ENCODE data around the gene TBX6. TPM values are rescaled to one million over a fixed set of nuclear protein-coding genes. Genes with fewer than 3 reads are reported as not detected.

Gene TBX6
- total and polyA plus RNA-seq, 10 of the 15 experiments (the other 5 are each of a cell fraction or from before 2014, with no cell fraction given), result 0.08 to 0.90 (median 0.31) TPM; not detected in 2

GRCh38 chr16:30068333-30068732 is 23.4 kb downstream of the TBX6 start:
- Histone ChIP-seq H3K9ac (ENCODE audit: control insufficient read depth, insufficient read depth, low read length) (peak overlapping the region; percentile 93; the same call in 1 of the 2 replicates), H3K4me3 (peak overlapping the region; percentile 49; the same call in 1 of the 2 replicates), H3K27ac (ENCODE audit: control insufficient read depth, insufficient read depth) (no peak overlapping the region), H4K20me1 (ENCODE audit: control insufficient read depth, insufficient read depth) (peaks cover 24% of the 10 kb centered on the region), H3K4me2 (ENCODE audit: control insufficient read depth, insufficient read depth) (peak overlapping the region; percentile 66), H2AFZ (ENCODE audit: control insufficient read depth, low read depth, low read length) (no peak overlapping the region), H3K27me3 (replicated peaks in 1 of 2; ENCODE audit: control insufficient read depth in 2 of 2, insufficient read depth in 2 of 2, low read length in 1 of 2) (no peaks in the 10 kb centered on the region), H3K9me3 (replicated peaks; ENCODE audit: control insufficient read depth, insufficient read depth, low read length) (no peaks in the 10 kb centered on the region), H3K79me2 (ENCODE audit: control insufficient read depth, insufficient read depth, low read length) (peaks cover 68% of the 10 kb centered on the region), H3K36me3 (ENCODE audit: control insufficient read depth in 2 of 2, insufficient read depth in 2 of 2, low read length in 1 of 2) (peaks cover 30 to 32% of the 10 kb centered on the region in 2 experiments), H3K4me1 (ENCODE audit: control insufficient read depth, insufficient read depth, low read length) (peaks cover 27% of the 10 kb centered on the region)
- intact Hi-C loops (cut with micrococcal nuclease; ENCODE audit: unreplicated experiment) (no loop called here), in situ Hi-C loops (cut with MboI) (no loop called here)
- no TSS peak for BruUV-seq (replicated peaks)
- WGBS (ENCODE audit: insufficient coverage, insufficient replicate concordance, low lambda C conversion rate, missing lambda C conversion rate), result 88% methylated on average over 9 of the region's 9 CpGs
- no peak for DNase-seq (ENCODE audit: low read depth, low spot score)
- ChIA-PET RAD21 (ENCODE audit: unreplicated experiment) (no interaction called here), CTCF (interaction anchor here (6.1 to 8.5 kb wide), 2 partner anchors 14 to 24 kb away, joined by 51 to 77 read pairs; partner anchors contain the start of gene TBX6), SMC1A (ENCODE audit: uncharacterized antibody, unreplicated experiment) (no interaction called here), POLR2A (interaction anchor here (0.6 to 1.2 kb wide), 3 partner anchors 13 to 566 kb away, joined by 3 to 4 read pairs (median 3); no protein-coding TSS in a partner anchor)
- no peak for ATAC-seq
- FAIRE-seq, result no peak
- no peak for TF ChIP-seq CBX3 (IDR thresholded peaks at IDR 0.05; ENCODE audit: borderline replicate concordance, low read depth)
- TF ChIP-seq STAT1 (conservative IDR thresholded peaks at IDR 0.05), result no peak
- no peak for TF ChIP-seq ATF3 (IDR thresholded peaks at IDR 0.05; ENCODE audit: borderline replicate concordance, extremely low read depth, low read depth, low read length)
- no peak for TF ChIP-seq ZBED1 (IDR thresholded peaks at IDR 0.05; ENCODE audit: borderline replicate concordance)
- TF ChIP-seq MLLT1 (IDR thresholded peaks at IDR 0.05), result no peak
- no peak for TF ChIP-seq CHD1 (IDR thresholded peaks at IDR 0.05; ENCODE audit: low read depth, low read length)
- no peak for TF ChIP-seq IRF3 (IDR thresholded peaks at IDR 0.05)
- no peak for TF ChIP-seq BHLHE40 (IDR thresholded peaks at IDR 0.05; ENCODE audit: borderline replicate concordance in 1 of 2, low read depth in 2 of 2, low read length in 1 of 2)
- TF ChIP-seq SMAD5 (IDR thresholded peaks at IDR 0.05; ENCODE audit: low read depth), result no peak
- no peak for TF ChIP-seq HSF1 (IDR thresholded peaks at IDR 0.05; ENCODE audit: low read depth, low read length)
- TF ChIP-seq NFIC (IDR thresholded peaks at IDR 0.05; ENCODE audit: low read depth, low read length), result no peak
- TF ChIP-seq MTA3 (IDR thresholded peaks at IDR 0.05; ENCODE audit: borderline replicate concordance, low read length), result no peak
- no peak for TF ChIP-seq IRF5 (IDR thresholded peaks at IDR 0.05; ENCODE audit: borderline replicate concordance)
- no peak for TF ChIP-seq FOXK2 (IDR thresholded peaks at IDR 0.05)
- no peak for TF ChIP-seq CHD2 (IDR thresholded peaks at IDR 0.05; ENCODE audit: borderline replicate concordance, low read depth, low read length)
- TF ChIP-seq RAD51 (IDR thresholded peaks at IDR 0.05), result no peak

Measured in GM12878 (cell line).